HEK293 (cell line): ENCODE measurements around the gene SH3RF3.

Source experiments
- BCL11A ChIP-seq: fragments of 450-650 bp; formaldehyde crosslinking; IDR thresholded peaks from 2 replicates; pipeline ENCODE4 v1.5.1; 2016; ENCODE audit warnings: low read depth, missing biosample characterization, missing genetic modification characterization
- KLF17 ChIP-seq: fragments of 450-650 bp; formaldehyde crosslinking; IDR thresholded peaks from 2 replicates; pipeline ENCODE4 v1.5.1; 2016; ENCODE audit warnings: missing biosample characterization, missing genetic modification characterization
- KLF7 ChIP-seq: fragments of 450-650 bp; formaldehyde crosslinking; IDR thresholded peaks from 2 replicates; pipeline ENCODE4 v1.5.1; 2016; ENCODE audit warnings: missing biosample characterization, missing genetic modification characterization, borderline replicate concordance
- PBX3 ChIP-seq: sonication (generic); formaldehyde crosslinking; IDR thresholded peaks from 2 replicates; pipeline ENCODE4 v1.8.1; 2022; ENCODE audit warnings: mild to moderate bottlenecking, moderate library complexity, missing genetic modification reagents
- TCF7L2 ChIP-seq: IDR thresholded peaks from 2 replicates; pipeline ENCODE4 v1.6.1; 2011; ENCODE audit warnings: low read depth, mild to moderate bottlenecking, inconsistent platforms, low read length, moderate library complexity, borderline replicate concordance
- ZFP3 ChIP-seq: fragments of 450-650 bp; formaldehyde crosslinking; IDR thresholded peaks from 2 replicates; pipeline ENCODE4 v1.5.1; 2016; ENCODE audit warnings: low read depth, missing biosample characterization, missing genetic modification characterization
- ZNF48 ChIP-seq: fragments of 450-650 bp; formaldehyde crosslinking; IDR thresholded peaks from 2 replicates; pipeline ENCODE4 v1.5.1; 2016; ENCODE audit warnings: missing biosample characterization, missing genetic modification characterization
- ZNF513 ChIP-seq: fragments of 450-650 bp; IDR thresholded peaks from 2 replicates; pipeline ENCODE4 v1.5.1; 2018; ENCODE audit warnings: missing biosample characterization, missing genetic modification characterization
- ZNF626 ChIP-seq: fragments of 450-650 bp; sonication (Bioruptor Pico); formaldehyde crosslinking; IDR thresholded peaks from 2 replicates; pipeline ENCODE4 v1.5.1; 2018; ENCODE audit warnings: missing biosample characterization, missing genetic modification characterization, inconsistent platforms
- ZNF701 ChIP-seq: fragments of 450-650 bp; formaldehyde crosslinking; IDR thresholded peaks from 2 replicates; pipeline ENCODE4 v1.5.1; 2016; ENCODE audit warnings: missing biosample characterization, missing genetic modification characterization
- ZNF76 ChIP-seq: fragments of 450-650 bp; formaldehyde crosslinking; IDR thresholded peaks from 2 replicates; pipeline ENCODE4; 2016; ENCODE audit warnings: low read depth, missing biosample characterization, missing genetic modification characterization, borderline replicate concordance
- TF ChIP-seq, protein P1 (sequence below): fragments of 450-650 bp; formaldehyde crosslinking; IDR thresholded peaks from 2 replicates; pipeline ENCODE4 v1.5.1; 2016; ENCODE audit warnings: missing biosample characterization, missing genetic modification characterization
- TF ChIP-seq, protein P2 (sequence below): fragments of 450-650 bp; formaldehyde crosslinking; IDR thresholded peaks from 2 replicates; pipeline ENCODE4 v1.5.1; 2016; ENCODE audit warnings: missing biosample characterization, missing genetic modification characterization
- TF ChIP-seq, protein P3 (sequence below): fragments of 450-650 bp; formaldehyde crosslinking; optimal IDR thresholded peaks from 2 replicates; pipeline ENCODE3; 2016; ENCODE audit warnings: missing biosample characterization, mild to moderate bottlenecking, missing genetic modification characterization

- TF ChIP-seq, protein P1, sequence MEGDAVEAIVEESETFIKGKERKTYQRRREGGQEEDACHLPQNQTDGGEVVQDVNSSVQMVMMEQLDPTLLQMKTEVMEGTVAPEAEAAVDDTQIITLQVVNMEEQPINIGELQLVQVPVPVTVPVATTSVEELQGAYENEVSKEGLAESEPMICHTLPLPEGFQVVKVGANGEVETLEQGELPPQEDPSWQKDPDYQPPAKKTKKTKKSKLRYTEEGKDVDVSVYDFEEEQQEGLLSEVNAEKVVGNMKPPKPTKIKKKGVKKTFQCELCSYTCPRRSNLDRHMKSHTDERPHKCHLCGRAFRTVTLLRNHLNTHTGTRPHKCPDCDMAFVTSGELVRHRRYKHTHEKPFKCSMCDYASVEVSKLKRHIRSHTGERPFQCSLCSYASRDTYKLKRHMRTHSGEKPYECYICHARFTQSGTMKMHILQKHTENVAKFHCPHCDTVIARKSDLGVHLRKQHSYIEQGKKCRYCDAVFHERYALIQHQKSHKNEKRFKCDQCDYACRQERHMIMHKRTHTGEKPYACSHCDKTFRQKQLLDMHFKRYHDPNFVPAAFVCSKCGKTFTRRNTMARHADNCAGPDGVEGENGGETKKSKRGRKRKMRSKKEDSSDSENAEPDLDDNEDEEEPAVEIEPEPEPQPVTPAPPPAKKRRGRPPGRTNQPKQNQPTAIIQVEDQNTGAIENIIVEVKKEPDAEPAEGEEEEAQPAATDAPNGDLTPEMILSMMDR (tag by site-specific recombination): no peak
- TF ChIP-seq ZFP3 (tag by site-specific recombination) (no peak), PBX3 (CRISPR knock-in tag) (no peak), ZNF701 (tag by site-specific recombination) (no peak), KLF17 (tag by site-specific recombination) (no peak), ZNF513 (no peak), BCL11A (tag by site-specific recombination) (no peak), TCF7L2 (no peak), ZNF626 (tag by site-specific recombination) (no peak), ZNF76 (tag by site-specific recombination) (no peak), ZNF48 (tag by site-specific recombination) (no peak), KLF7 (tag by site-specific recombination) (no peak)
- TF ChIP-seq, protein P2, sequence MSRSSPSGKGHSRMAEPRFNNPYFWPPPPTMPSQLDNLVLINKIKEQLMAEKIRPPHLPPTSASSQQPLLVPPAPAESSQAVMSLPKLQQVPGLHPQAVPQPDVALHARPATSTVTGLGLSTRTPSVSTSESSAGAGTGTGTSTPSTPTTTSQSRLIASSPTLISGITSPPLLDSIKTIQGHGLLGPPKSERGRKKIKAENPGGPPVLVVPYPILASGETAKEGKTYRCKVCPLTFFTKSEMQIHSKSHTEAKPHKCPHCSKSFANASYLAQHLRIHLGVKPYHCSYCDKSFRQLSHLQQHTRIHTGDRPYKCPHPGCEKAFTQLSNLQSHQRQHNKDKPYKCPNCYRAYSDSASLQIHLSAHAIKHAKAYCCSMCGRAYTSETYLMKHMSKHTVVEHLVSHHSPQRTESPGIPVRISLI (tag by site-specific recombination): no peak
- TF ChIP-seq, protein P3, sequence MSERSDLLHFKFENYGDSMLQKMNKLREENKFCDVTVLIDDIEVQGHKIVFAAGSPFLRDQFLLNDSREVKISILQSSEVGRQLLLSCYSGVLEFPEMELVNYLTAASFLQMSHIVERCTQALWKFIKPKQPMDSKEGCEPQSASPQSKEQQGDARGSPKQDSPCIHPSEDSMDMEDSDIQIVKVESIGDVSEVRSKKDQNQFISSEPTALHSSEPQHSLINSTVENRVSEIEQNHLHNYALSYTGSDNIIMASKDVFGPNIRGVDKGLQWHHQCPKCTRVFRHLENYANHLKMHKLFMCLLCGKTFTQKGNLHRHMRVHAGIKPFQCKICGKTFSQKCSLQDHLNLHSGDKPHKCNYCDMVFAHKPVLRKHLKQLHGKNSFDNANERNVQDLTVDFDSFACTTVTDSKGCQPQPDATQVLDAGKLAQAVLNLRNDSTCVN (tag by site-specific recombination): no peak
These were observed 183.9 kb downstream of the SH3RF3 start for GRCh38 chr2:109312902-109313301.
